B cell (primary cell): ENCODE measurements around the gene CLINT1. TPM values are rescaled to one million over a fixed set of nuclear protein-coding genes. Genes with fewer than 3 reads are reported as not detected.

ENCODE experiments used
- ATAC-seq: fragments of 200-7000 bp; cut with Tn5 transposase; one replicate; pipeline ENCODE4 v1.10.0; 2021; ENCODE audit warnings: low read depth, mild to moderate bottlenecking, moderate number of reproducible peaks, moderate library complexity
- CTCF ChIA-PET: fragments of 350-600 bp; sonication (Branson Sonifier 250); formaldehyde crosslinking; loops from one replicate; lab custom pipeline; 2021; ENCODE audit warnings: antibody characterized with exemption, inconsistent platforms; lab: Charles Lee
- POLR2A ChIA-PET: fragments of 350-600 bp; sonication (Branson Sonifier 250); formaldehyde crosslinking; loops from one replicate; lab custom pipeline; 2021; ENCODE audit warnings: antibody characterized with exemption; lab: Charles Lee
- DNase-seq: peaks from one replicate; pipeline ENCODE4 v3.0.0; 2013
- H2AFZ ChIP-seq: 2 replicates; pipeline ENCODE4 v1.6.1; 2012; ENCODE audit warnings: mild to moderate bottlenecking, low read depth, low read length; ENCODE audit not compliant: insufficient read depth, poor library complexity, severe bottlenecking
- H3K27ac ChIP-seq, 2 donors: 1 replicate in 1 of 2; 2 replicates in 1 of 2; pipeline ENCODE4 v1.5.1; 2012 to 2013; ENCODE audit warnings: low read length in 2 of 2, mild to moderate bottlenecking in 2 of 2, moderate library complexity in 1 of 2
- H3K27me3 ChIP-seq, 4 experiments: fragments of 200-600 bp in 1 of 4; sonication (generic) in 1 of 4; replicated peaks in 1 of 4; 1 replicate in 2 of 4; 2 replicates in 2 of 4; pipeline versions ENCODE4 v1.6.1 to v1.7.0; 2013 to 2016; ENCODE audit warnings: low read length in 3 of 4, mild to moderate bottlenecking in 2 of 4, mixed read lengths in 1 of 4, moderate library complexity in 1 of 4; ENCODE audit not compliant: insufficient read depth in 4 of 4, control insufficient read depth in 3 of 4; ENCODE audit errors: control extremely low read depth in 1 of 4
- H3K36me3 ChIP-seq, 2 experiments: replicated peaks in 1 of 2; 1 replicate in 1 of 2; 2 replicates in 1 of 2; pipeline versions ENCODE4 v1.6.1 to v1.7.1; 2013; ENCODE audit warnings: low read length in 1 of 2; ENCODE audit not compliant: insufficient read depth in 2 of 2, control insufficient read depth in 1 of 2; ENCODE audit errors: control extremely low read depth in 1 of 2, extremely low read depth in 1 of 2
- H3K4me1 ChIP-seq, 2 donors: fragments of 200-600 bp in 1 of 2; sonication (generic) in 1 of 2; 1 replicate in 1 of 2; 2 replicates in 1 of 2; pipeline versions ENCODE4 v1.5.1 to v1.6.1; 2013 to 2017; ENCODE audit warnings: low read length in 2 of 2; ENCODE audit not compliant: control insufficient read depth in 2 of 2, insufficient read depth in 2 of 2
- H3K4me2 ChIP-seq: replicated peaks from 2 replicates; pipeline ENCODE3; 2012; ENCODE audit warnings: mild to moderate bottlenecking, low read depth, low read length; ENCODE audit not compliant: poor library complexity, severe bottlenecking
- H3K4me3 ChIP-seq, 5 experiments: fragments of 200-600 bp in 1 of 5; sonication (generic) in 1 of 5; 1 replicate in 3 of 5; 2 replicates in 2 of 5; pipeline versions ENCODE4 v1.5.1 to v1.7.0; 2011 to 2016; ENCODE audit warnings: low read length in 4 of 5, mild to moderate bottlenecking in 4 of 5, low read depth in 2 of 5, control low read depth in 1 of 5, moderate library complexity in 1 of 5; ENCODE audit not compliant: insufficient read depth in 1 of 5; ENCODE audit errors: control extremely low read depth in 1 of 5, extremely low read depth in 1 of 5
- H3K79me2 ChIP-seq: fragments of 200-600 bp; sonication (generic); one replicate; pipeline ENCODE4 v1.6.0; 2016; ENCODE audit warnings: low read length; ENCODE audit not compliant: control insufficient read depth, insufficient read depth
- H3K9ac ChIP-seq: fragments of 200-600 bp; sonication (generic); 2 replicates; pipeline ENCODE4 v1.6.1; 2017; ENCODE audit warnings: mild to moderate bottlenecking, low read length, moderate library complexity
- H3K9me3 ChIP-seq, 3 donors: one replicate each; pipeline versions ENCODE4 v1.6.1 to v1.7.1; 2013; ENCODE audit warnings: low read length in 2 of 3; ENCODE audit not compliant: control insufficient read depth in 2 of 3, insufficient read depth in 1 of 3; ENCODE audit errors: control extremely low read depth in 1 of 3
- H4K20me1 ChIP-seq: 2 replicates; pipeline ENCODE4 v1.6.0; 2012; ENCODE audit warnings: mild to moderate bottlenecking, low read length; ENCODE audit not compliant: insufficient read depth, control insufficient read depth, poor library complexity, severe bottlenecking
- H3K27ac Mint-ChIP-seq: one replicate; pipeline ENCODE4 v1.8.0; 2021; ENCODE audit warnings: mixed read lengths
- H3K27me3 Mint-ChIP-seq: one replicate; pipeline ENCODE4 v1.8.0; 2021; ENCODE audit warnings: mixed read lengths
- H3K4me1 Mint-ChIP-seq: one replicate; pipeline ENCODE4 v1.8.0; 2021; ENCODE audit warnings: mixed read lengths
- H3K4me3 Mint-ChIP-seq: one replicate; pipeline ENCODE4 v1.8.0; 2021; ENCODE audit warnings: mixed read lengths
- H3K9me3 Mint-ChIP-seq: one replicate; pipeline ENCODE4 v1.8.0; 2022; ENCODE audit warnings: mixed read lengths; ENCODE audit not compliant: insufficient read depth
- CTCF ChIP-seq: fragments of 200-600 bp; IDR thresholded peaks from one replicate; pipeline ENCODE4 v1.8.0; 2022; ENCODE audit warnings: antibody characterized with exemption, mild to moderate bottlenecking
- EZH2 ChIP-seq: IDR thresholded peaks from 2 replicates; pipeline ENCODE4 v1.6.1; 2012; ENCODE audit warnings: borderline replicate concordance, low read depth, mild to moderate bottlenecking, moderate library complexity, low read length; ENCODE audit not compliant: insufficient read depth, poor library complexity, severe bottlenecking
- WGBS: methylation state at CpG from one replicate; pipeline ENCODE4 v1.1.5; 2013; ENCODE audit warnings: missing lambda C conversion rate; ENCODE audit not compliant: insufficient coverage; 5-methylcytosine and 5-hydroxymethylcytosine counted together
- intact Hi-C: fragments of 100-400 bp; cut with micrococcal nuclease; formaldehyde crosslinking; loops from one replicate; pipeline ENCODE4 v1.10.0; 2022
- polyA plus RNA-seq: library from polyadenylated mRNA; depleted of rRNA; stranded (reverse); fragments of >200 nt; gene quantifications from 2 replicates; pipeline ENCODE4 v1.2.3, GENCODE V29; 2012
- total RNA-seq, 2 donors: library from RNA; stranded (reverse); fragments of 120-200 nt in 1 of 2; gene quantifications; 1 replicate in 1 of 2; 2 replicates in 1 of 2; pipeline versions ENCODE4 v1.2.3 to v1.2.4, GENCODE V29; 2013 to 2022

CLINT1 gene
- total and polyA plus RNA-seq, 2 donors (not counting 1 experiment from before 2014, with no cell fraction given), result 69.7 to 89.1 TPM

- CTCF ChIA-PET, result interaction anchor here (1.6 kb wide), 1 partner anchor 78 kb away, joined by 4 read pairs; no protein-coding TSS in a partner anchor
- DNase-seq (no peak), ATAC-seq (no peak)
- Histone ChIP-seq H3K27ac (no peak overlapping the region), H3K4me3 (no peak overlapping the region), H3K4me2 (no peak overlapping the region), H3K36me3 (no peaks in the 10 kb centered on the region), H3K9ac (no peak overlapping the region), H3K79me2 (no peaks in the 10 kb centered on the region), H3K9me3 (peaks cover 0 to 7% (median 0%) of the 10 kb centered on the region in 3 donors), H4K20me1 (no peaks in the 10 kb centered on the region), H3K27me3 (no peaks in the 10 kb centered on the region), H2AFZ (no peak overlapping the region), H3K4me1 (peaks cover 0 to 3% of the 10 kb centered on the region in 2 donors)
- intact Hi-C loops, result no loop called here
- H3K4me1 Mint-ChIP-seq, result no peaks in the 10 kb centered on the region
- H3K9me3 Mint-ChIP-seq, result no peaks in the 10 kb centered on the region
- TF ChIP-seq EZH2 (no peak), CTCF (no peak)
- H3K27ac Mint-ChIP-seq, result no peak overlapping the region
- H3K27me3 Mint-ChIP-seq, result no peaks in the 10 kb centered on the region
- POLR2A ChIA-PET, result no interaction called here
- WGBS, result 59% methylated on average over 4 of the region's 7 CpGs
- H3K4me3 Mint-ChIP-seq, result no peak overlapping the region
Observed at GRCh38 chr5:157870837-157871834, 12.2 kb upstream of the CLINT1 start.
